HepG2 (cell line): ENCODE results near the gene TCAP. TPM values are rescaled to one million over a fixed set of nuclear protein-coding genes. Genes with fewer than 3 reads are reported as not detected.

ENCODE experiments used
- CHD2 ChIP-seq: IDR thresholded peaks from 2 replicates; pipeline ENCODE4 v1.6.1; 2011; ENCODE audit warnings: low read depth, low read length, improper control_type of control experiment
- GATAD2A ChIP-seq: IDR thresholded peaks from 2 replicates; pipeline ENCODE4 v1.6.1; 2016
- HNF4A ChIP-seq: sonication (generic); formaldehyde crosslinking; IDR thresholded peaks from 2 replicates; pipeline ENCODE4 v1.4.0; 2020; ENCODE audit warnings: missing genetic modification reagents
- PITX1 ChIP-seq: sonication (generic); formaldehyde crosslinking; IDR thresholded peaks from 2 replicates; pipeline ENCODE4 v1.5.1; 2020; ENCODE audit warnings: mild to moderate bottlenecking, missing genetic modification reagents
- SKI ChIP-seq: fragments of 450-650 bp; IDR thresholded peaks from one replicate; pipeline ENCODE4 v1.6.1; 2018; ENCODE audit warnings: mild to moderate bottlenecking; ENCODE audit not compliant: partially characterized antibody
- XRCC5 ChIP-seq: fragments of 200-400 bp; formaldehyde crosslinking; optimal IDR thresholded peaks from 2 replicates; pipeline ENCODE3; 2017; ENCODE audit warnings: mild to moderate bottlenecking, low read length
- ZBTB3 ChIP-seq: sonication (generic); formaldehyde crosslinking; IDR thresholded peaks from 2 replicates; pipeline ENCODE4 v1.4.0; 2020; ENCODE audit warnings: low read depth, mild to moderate bottlenecking, moderate library complexity, missing genetic modification reagents, borderline replicate concordance
- ZBTB34 ChIP-seq: sonication (generic); formaldehyde crosslinking; IDR thresholded peaks from 2 replicates; pipeline ENCODE4 v1.8.0; 2022; ENCODE audit warnings: mild to moderate bottlenecking, missing genetic modification reagents
- ZNF205 ChIP-seq: IDR thresholded peaks from 2 replicates; pipeline ENCODE4 v1.6.1; 2018; ENCODE audit warnings: missing biosample characterization, missing genetic modification reagents
- ZNF281 ChIP-seq: sonication (generic); formaldehyde crosslinking; IDR thresholded peaks from 2 replicates; pipeline ENCODE4 v1.4.0; 2020; ENCODE audit warnings: missing genetic modification reagents, borderline replicate concordance
- ZNF782 ChIP-seq: sonication (generic); formaldehyde crosslinking; IDR thresholded peaks from 2 replicates; pipeline ENCODE4 v1.4.0; 2020; ENCODE audit warnings: missing genetic modification reagents, mild to moderate bottlenecking, borderline replicate concordance
- polyA plus RNA-seq, 8 experiments: library from polyadenylated mRNA; depleted of rRNA in 3 of 8; stranded (reverse) in 7 of 8; unstranded in 1 of 8; fragments of >200 nt; fragmentation: Illumina TruSeq in 4 of 8; extraction: Trizol in 4 of 8; gene quantifications; 2 replicates each; pipeline versions ENCODE4 v1.2.1 to v1.2.3, GENCODE V29; 2011 to 2016; ENCODE audit warnings: low read depth in 4 of 8, missing spikeins in 1 of 8, mixed read lengths in 1 of 8; ENCODE audit not compliant: insufficient read depth in 1 of 8
- total RNA-seq, 5 experiments: library from RNA; depleted of rRNA; stranded (reverse); fragments of >200 nt; fragmentation: Illumina TruSeq; extraction: Trizol; gene quantifications; 2 replicates each; pipeline ENCODE4 v1.2.3, GENCODE V29; 2016; ENCODE audit warnings: low read depth in 1 of 5

Gene TCAP
- total and polyA plus RNA-seq, 2 of the 13 experiments (the other 11 are each of a cell fraction or from before 2014, with no cell fraction given), result 0.24 to 0.65 TPM

GRCh38 chr17:39653662-39654331 is 11.4 kb upstream of the TCAP start (continued):
- TF ChIP-seq SKI, result peak; percentile 67
- no peak for TF ChIP-seq ZNF782 (CRISPR knock-in tag)
- TF ChIP-seq HNF4A, result peak; percentile 88
- peak; percentile 63 for TF ChIP-seq GATAD2A (CRISPR knock-in tag)
- TF ChIP-seq ZNF205 (CRISPR knock-in tag), result 0 out of 2 replicates have a peak, but pooled peaks have one; percentile 33
- peak; percentile 45; the same call in 1 of the 2 replicates for TF ChIP-seq PITX1 (CRISPR knock-in tag)
- TF ChIP-seq CHD2, result no peak
- TF ChIP-seq ZBTB34 (CRISPR knock-in tag), result no peak
- TF ChIP-seq XRCC5, result peak; percentile 97
- no peak for TF ChIP-seq ZBTB3 (CRISPR knock-in tag)
- 0 out of 2 replicates have a peak, but pooled peaks have one; percentile 46 for TF ChIP-seq ZNF281
